Measurements from ENCODE around the gene TUBA4A. TPM values are rescaled to one million over a fixed set of nuclear protein-coding genes. Genes with fewer than 3 reads are reported as not detected.

Gene TUBA4A
- total and polyA plus RNA-seq, 2 of the 4 experiments (the other 2 are of a cell fraction) = 21.9 to 35.6 TPM

DNA sequence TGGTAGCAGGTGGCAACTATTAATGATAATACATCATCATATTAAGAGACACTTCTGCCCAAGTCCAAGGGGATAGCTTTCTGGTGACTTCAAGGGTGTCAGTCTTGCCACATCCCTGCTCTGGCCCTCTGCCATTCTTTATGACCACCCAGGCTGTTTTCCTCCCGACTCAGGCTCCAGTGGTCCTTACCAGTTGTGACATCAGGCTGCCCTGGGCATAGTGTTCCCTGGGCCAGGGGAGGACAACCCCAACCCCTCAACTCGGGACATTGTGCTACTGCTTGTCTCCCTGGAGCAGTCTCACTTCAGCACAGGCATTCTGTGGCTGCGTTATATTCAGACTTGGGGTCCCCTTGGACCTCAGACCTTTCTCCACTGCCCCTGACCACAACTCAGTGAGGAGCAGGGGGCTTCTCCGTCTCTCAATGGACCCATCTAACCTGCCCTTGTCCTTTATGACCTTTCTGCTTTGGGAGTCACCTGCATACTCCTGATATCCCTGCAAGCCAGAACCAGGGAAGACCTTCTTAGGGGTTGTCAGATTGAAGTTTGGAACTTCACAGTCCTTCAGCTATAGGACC lies 38.3 kb upstream of the TUBA4A start:
- no peak overlapping the region for H4K91ac ChIP-seq (ENCODE audit: insufficient read depth, low read depth, low read length)
- no peak overlapping the region for H3K4ac ChIP-seq (ENCODE audit: low read depth, low read length)
- no peak for TF ChIP-seq USF2 (IDR thresholded peaks at IDR 0.05; ENCODE audit: low read depth, low read length)
- TF ChIP-seq CHD1 (IDR thresholded peaks at IDR 0.05; ENCODE audit: low read depth, low read length) = no peak
- no peak for TF ChIP-seq RFX5 (IDR thresholded peaks at IDR 0.05; ENCODE audit: low read depth, low read length)
- TF ChIP-seq CEBPB (IDR thresholded peaks at IDR 0.05; ENCODE audit: low read depth, low read length) = no peak
- TF ChIP-seq MXI1 (IDR thresholded peaks at IDR 0.05; ENCODE audit: borderline replicate concordance, low read depth, low read length) = no peak
- no peak for TF ChIP-seq RCOR1 (IDR thresholded peaks at IDR 0.05; ENCODE audit: insufficient replicate concordance, low read length)
- TF ChIP-seq POLR2A (IDR thresholded peaks at IDR 0.05; ENCODE audit: low read depth, low read length) = no peak
- TF ChIP-seq BHLHE40 (IDR thresholded peaks at IDR 0.05; ENCODE audit: low read depth, low read length) = no peak
- TF ChIP-seq FOS (IDR thresholded peaks at IDR 0.05; ENCODE audit: low read depth, low read length) = no peak
- no peak for TF ChIP-seq RAD21 (IDR thresholded peaks at IDR 0.05; ENCODE audit: low read length)
- TF ChIP-seq NFE2L2 (IDR thresholded peaks at IDR 0.05; ENCODE audit: low read depth, low read length) = no peak
- TF ChIP-seq MAZ (IDR thresholded peaks at IDR 0.05; ENCODE audit: borderline replicate concordance, low read depth, low read length) = no peak
- no peak for TF ChIP-seq MAFK (IDR thresholded peaks at IDR 0.05; ENCODE audit: low read depth, low read length)
- TF ChIP-seq SMC3 (IDR thresholded peaks at IDR 0.05; ENCODE audit: low read depth, low read length) = no peak
- TF ChIP-seq, protein P1, sequence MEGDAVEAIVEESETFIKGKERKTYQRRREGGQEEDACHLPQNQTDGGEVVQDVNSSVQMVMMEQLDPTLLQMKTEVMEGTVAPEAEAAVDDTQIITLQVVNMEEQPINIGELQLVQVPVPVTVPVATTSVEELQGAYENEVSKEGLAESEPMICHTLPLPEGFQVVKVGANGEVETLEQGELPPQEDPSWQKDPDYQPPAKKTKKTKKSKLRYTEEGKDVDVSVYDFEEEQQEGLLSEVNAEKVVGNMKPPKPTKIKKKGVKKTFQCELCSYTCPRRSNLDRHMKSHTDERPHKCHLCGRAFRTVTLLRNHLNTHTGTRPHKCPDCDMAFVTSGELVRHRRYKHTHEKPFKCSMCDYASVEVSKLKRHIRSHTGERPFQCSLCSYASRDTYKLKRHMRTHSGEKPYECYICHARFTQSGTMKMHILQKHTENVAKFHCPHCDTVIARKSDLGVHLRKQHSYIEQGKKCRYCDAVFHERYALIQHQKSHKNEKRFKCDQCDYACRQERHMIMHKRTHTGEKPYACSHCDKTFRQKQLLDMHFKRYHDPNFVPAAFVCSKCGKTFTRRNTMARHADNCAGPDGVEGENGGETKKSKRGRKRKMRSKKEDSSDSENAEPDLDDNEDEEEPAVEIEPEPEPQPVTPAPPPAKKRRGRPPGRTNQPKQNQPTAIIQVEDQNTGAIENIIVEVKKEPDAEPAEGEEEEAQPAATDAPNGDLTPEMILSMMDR (conservative IDR thresholded peaks at IDR 0.05; ENCODE audit: low read depth, low read length) = no peak
- TF ChIP-seq ELK1 (IDR thresholded peaks at IDR 0.05; ENCODE audit: borderline replicate concordance, low read depth, low read length) = no peak
- H2BK5ac ChIP-seq (ENCODE audit: low read depth, low read length, poor library complexity, severe bottlenecking) = no peak overlapping the region
- no peak overlapping the region for H2BK120ac ChIP-seq (ENCODE audit: low read depth, low read length)
- H4K5ac ChIP-seq (ENCODE audit: low read depth, low read length) = no peak overlapping the region
- in situ Hi-C loops (cut with MboI; ENCODE audit: low sequenced_read_pairs) (no loop called here), intact Hi-C loops (cut with micrococcal nuclease) (no loop called here), dilution Hi-C loops (cut with HindIII; ENCODE audit: low sequenced_read_pairs, unreplicated experiment) (no loop called here)
- 40% methylated on average over 1 of the region's 4 CpGs; no CpG with 5 or more reads in 1 of the 2 experiments for WGBS, 2 experiments (ENCODE audit: extremely low coverage in 2 of 2, insufficient read length in 1 of 2)
- no peak overlapping the region for H4K8ac ChIP-seq (ENCODE audit: low read depth in 2 of 2, low read length in 2 of 2)
- H3K9ac ChIP-seq (ENCODE audit: low read depth, low read length) = no peak overlapping the region
- POLR2A ChIA-PET (ENCODE audit: unreplicated experiment) = no interaction called here
- no peak overlapping the region for H3K27ac ChIP-seq (ENCODE audit: insufficient read depth, low read length)
- peaks cover 14% of the 10 kb centered on the region for H3K4me1 ChIP-seq (ENCODE audit: control insufficient read depth, insufficient read depth, low read length)
- no peak overlapping the region for H2AK9ac ChIP-seq (replicated peaks; ENCODE audit: low read depth, low read length, poor library complexity)
- no peak for DNase-seq
- no peak overlapping the region for H3K4me3 ChIP-seq (ENCODE audit: insufficient read depth, low read depth, low read length)
- H3K9me3 ChIP-seq (ENCODE audit: control insufficient read depth, insufficient read depth, low read length) = no peaks in the 10 kb centered on the region
- H4K20me1 ChIP-seq (ENCODE audit: insufficient read depth, low read length) = peaks cover 4% of the 10 kb centered on the region; the same call in 1 of the 2 replicates
- no TSS peak for BruUV-seq (replicated peaks)
- H2BK15ac ChIP-seq (ENCODE audit: low read depth, low read length) = no peak overlapping the region
- H3K9me1 ChIP-seq (ENCODE audit: insufficient read depth, low read length) = peaks cover 11% of the 10 kb centered on the region; the same call in 1 of the 2 replicates
- H3K14ac ChIP-seq (replicated peaks; ENCODE audit: low read depth, low read length) = no peak overlapping the region
- CTCF ChIA-PET = interaction anchor here (0.6 to 1.6 kb wide), 2 partner anchors 14 to 62 kb away, joined by 3 to 9 read pairs; partner anchors contain the start of gene DNAJB2
- H3K4me2 ChIP-seq (ENCODE audit: low read depth, low read length) = no peak overlapping the region
- no peaks in the 10 kb centered on the region for H3K36me3 ChIP-seq (ENCODE audit: control insufficient read depth, insufficient read depth, low read length)
- no peak overlapping the region for H3K18ac ChIP-seq (ENCODE audit: low read depth, low read length)
- H3K56ac ChIP-seq (ENCODE audit: extremely low read depth, insufficient read depth, low read length) = no peak overlapping the region
- no peaks in the 10 kb centered on the region for H3K27me3 ChIP-seq (ENCODE audit: control insufficient read depth, insufficient read depth, low read length)
- H3K23ac ChIP-seq (ENCODE audit: low read depth, low read length) = no peak overlapping the region
- H2AK5ac ChIP-seq (ENCODE audit: low read depth, low read length) = 0 out of 2 replicates have a peak overlapping the region, but pooled peaks have one; percentile 14
- no peak overlapping the region for H2AFZ ChIP-seq (replicated peaks; ENCODE audit: low read length, poor library complexity)
- no peak overlapping the region for H2BK20ac ChIP-seq (ENCODE audit: low read depth, low read length)
- ATAC-seq (ENCODE audit: low read depth) = no peak
- H3K79me1 ChIP-seq (ENCODE audit: low read depth in 1 of 2, low read length in 2 of 2) = no peaks in the 10 kb centered on the region

All from IMR-90 (cell line).